Fibroblast of villous mesenchyme (primary cell): ENCODE results near the gene PCAT6. TPM values are rescaled to one million over a fixed set of nuclear protein-coding genes. Genes with fewer than 3 reads are reported as not detected.

Experiments
- DNase-seq: peaks from one replicate; pipeline ENCODE4 v3.0.0-alpha.2; 2010; ENCODE audit warnings: low read depth
- H3K4me3 ChIP-seq: 2 replicates; pipeline ENCODE4 v1.5.1; 2011; ENCODE audit warnings: low read depth, mild to moderate bottlenecking, low read length
- total RNA-seq: library from RNA; depleted of rRNA; stranded (reverse); fragments of >200 nt; gene quantifications from 2 replicates; pipeline ENCODE4 v1.2.3, GENCODE V29; 2012
- TF ChIP-seq, protein P1 (sequence below): IDR thresholded peaks from 2 replicates; pipeline ENCODE4 v1.5.1; 2012; ENCODE audit warnings: low read depth, mild to moderate bottlenecking, low read length; ENCODE audit not compliant: insufficient read depth

The PCAT6 gene
- total RNA-seq, 1 donor, result not detected

DNA sequence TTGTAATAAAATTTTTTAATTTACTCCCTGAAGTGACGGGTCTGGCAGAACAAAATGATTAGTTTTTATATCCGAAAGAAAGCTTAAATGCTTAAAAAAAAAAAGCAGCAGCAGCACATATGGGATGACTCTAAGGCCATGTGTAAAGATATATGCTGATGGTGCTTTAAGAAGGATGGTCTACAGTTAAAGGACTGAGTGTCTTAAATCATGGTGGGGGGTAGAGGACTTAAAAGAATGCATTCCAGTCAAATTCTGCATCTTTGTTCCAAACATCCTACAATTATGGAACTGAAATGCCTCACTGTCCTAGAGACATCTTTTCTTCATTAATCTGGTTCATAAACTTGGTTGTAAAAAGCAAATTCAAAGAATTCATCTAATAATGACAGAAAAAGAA lies 9.6 kb upstream of the PCAT6 start:
- H3K4me3 ChIP-seq, result no peak overlapping the region
- DNase-seq, result no peak
- TF ChIP-seq, protein P1, sequence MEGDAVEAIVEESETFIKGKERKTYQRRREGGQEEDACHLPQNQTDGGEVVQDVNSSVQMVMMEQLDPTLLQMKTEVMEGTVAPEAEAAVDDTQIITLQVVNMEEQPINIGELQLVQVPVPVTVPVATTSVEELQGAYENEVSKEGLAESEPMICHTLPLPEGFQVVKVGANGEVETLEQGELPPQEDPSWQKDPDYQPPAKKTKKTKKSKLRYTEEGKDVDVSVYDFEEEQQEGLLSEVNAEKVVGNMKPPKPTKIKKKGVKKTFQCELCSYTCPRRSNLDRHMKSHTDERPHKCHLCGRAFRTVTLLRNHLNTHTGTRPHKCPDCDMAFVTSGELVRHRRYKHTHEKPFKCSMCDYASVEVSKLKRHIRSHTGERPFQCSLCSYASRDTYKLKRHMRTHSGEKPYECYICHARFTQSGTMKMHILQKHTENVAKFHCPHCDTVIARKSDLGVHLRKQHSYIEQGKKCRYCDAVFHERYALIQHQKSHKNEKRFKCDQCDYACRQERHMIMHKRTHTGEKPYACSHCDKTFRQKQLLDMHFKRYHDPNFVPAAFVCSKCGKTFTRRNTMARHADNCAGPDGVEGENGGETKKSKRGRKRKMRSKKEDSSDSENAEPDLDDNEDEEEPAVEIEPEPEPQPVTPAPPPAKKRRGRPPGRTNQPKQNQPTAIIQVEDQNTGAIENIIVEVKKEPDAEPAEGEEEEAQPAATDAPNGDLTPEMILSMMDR, result no peak

DNA sequence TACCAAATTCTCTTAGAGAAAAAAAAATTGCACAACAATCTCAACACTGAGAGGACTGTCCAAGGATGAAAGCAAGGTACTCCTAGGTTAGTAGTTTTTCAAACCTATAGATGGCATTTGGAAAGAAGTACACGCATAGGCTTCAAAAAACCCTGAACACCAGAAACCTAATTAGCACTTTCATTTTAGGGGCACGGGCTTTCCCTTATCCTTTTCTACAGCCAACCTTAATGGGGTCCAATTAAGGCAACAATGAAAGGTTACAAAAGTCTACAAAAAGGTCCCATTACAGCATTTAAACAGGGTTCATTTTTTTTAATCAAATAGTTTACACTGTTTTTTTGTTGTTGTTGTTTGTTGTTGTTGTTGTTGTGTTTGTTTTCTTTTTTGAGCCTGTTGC lies 8.7 kb upstream of the PCAT6 start:
- DNase-seq, result no peak
- no peak overlapping the region for H3K4me3 ChIP-seq
- TF ChIP-seq, protein P1, result no peak

DNA sequence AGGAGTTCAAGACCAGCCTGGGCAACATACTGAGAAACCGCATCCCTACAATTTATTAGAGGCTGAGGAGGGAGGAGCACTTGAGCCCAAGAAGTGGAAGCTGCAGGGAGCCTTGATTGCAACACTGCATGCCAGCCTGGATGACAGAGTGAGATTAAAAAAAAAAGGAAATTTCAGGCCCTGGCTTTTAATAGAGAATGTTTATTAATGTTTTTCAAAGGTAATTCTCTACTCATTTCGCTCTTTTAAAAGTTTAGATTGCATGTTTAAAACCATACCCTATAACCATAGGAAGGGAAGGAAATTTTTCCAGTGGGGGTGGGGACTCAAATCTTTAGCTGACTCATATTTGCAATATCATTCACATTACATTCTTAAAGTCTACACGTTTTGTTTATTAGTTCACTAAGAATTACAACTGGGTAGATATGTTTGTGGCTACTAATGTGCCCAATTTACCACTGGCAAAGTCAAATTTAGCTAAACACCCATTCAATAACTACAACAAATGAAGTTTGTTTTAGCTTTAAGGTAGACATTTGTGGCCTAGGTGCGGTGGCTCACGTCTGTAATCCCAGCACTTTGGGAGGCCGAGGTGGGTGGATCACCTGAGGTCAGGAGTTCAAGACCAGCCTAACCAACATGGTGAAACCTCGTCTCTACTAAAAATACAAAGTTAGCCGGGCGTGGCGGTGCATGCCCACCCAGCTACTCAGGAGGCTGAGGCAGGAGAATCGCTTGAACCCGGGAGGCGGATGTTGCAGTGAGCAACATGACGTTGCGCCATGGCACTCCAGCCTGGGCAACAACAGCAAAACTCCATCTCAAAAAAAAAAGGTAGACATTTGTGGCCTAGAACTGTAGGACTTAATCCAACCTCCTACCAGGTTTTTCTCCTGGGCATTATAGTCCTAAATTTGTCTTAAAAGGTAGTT lies 7.5 kb upstream of the PCAT6 start:
- TF ChIP-seq, protein P1, result no peak
- peak; percentile 58 for DNase-seq
- no peak overlapping the region for H3K4me3 ChIP-seq

DNA sequence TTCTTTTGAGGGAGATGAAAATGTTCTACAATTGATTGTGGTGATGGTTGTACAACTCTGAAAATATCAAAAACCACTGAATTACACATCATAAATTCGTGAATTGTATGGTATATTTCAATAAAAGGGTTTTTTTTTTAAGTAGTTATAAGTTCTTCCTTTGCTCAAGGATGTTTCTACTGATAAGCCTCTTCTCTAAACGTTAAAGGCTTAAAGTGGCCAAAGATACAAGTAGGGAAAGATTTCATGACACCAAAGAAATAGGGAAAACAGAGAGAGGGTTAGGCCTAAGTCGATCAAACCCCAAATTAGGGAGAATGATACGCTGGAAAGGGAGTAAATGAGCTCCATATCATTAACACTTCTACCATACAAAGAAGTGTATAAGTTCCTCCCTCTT lies 6.6 kb upstream of the PCAT6 start:
- TF ChIP-seq, protein P1, result no peak
- no peak for DNase-seq
- H3K4me3 ChIP-seq, result no peak overlapping the region

DNA sequence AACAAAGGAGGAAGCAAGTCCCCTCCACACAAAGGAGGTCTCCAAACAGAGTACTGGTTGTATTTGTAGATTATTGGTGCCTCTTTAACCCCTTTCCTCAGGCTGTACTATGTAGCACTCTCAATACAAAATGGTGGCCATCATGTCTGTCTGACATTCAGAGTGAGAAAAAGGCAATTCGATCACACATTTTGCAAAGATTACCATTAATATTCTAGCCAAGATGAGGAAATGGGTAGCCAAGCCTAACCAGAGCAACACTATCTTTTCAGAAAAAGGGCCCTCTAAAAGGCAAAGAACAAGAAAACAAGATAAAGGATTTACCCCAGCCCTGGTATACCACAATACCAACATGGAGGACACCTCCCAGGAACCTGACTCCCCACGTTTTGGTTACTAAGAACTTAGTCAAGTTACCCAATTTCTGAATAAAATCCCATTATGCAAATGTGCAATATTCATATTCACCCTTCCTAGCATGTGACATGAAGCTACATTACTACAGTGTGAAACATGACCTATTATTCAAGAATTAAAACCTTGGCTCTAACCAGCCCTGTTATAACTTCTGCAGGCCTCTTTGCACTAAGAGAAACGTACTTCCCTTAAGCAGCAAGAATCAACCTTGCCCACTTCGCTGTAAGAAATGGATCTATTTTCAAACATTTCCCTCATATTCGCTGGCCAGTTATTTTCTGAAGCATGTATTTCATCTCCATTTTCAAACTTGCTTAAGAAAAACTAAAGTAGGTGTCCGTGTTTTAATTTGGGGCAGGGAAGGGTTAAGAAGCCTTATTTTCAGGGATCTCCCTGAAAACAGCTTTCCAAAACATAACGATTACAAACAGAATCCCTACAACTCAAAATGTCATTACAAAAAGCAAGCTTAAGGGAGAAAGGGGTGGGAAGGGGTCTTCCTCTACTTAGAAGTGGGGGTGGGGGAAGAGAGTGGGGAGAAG lies 4.6 kb upstream of the PCAT6 start:
- H3K4me3 ChIP-seq, result peak overlapping the region; percentile 92
- TF ChIP-seq, protein P1, result no peak
- no peak for DNase-seq

DNA sequence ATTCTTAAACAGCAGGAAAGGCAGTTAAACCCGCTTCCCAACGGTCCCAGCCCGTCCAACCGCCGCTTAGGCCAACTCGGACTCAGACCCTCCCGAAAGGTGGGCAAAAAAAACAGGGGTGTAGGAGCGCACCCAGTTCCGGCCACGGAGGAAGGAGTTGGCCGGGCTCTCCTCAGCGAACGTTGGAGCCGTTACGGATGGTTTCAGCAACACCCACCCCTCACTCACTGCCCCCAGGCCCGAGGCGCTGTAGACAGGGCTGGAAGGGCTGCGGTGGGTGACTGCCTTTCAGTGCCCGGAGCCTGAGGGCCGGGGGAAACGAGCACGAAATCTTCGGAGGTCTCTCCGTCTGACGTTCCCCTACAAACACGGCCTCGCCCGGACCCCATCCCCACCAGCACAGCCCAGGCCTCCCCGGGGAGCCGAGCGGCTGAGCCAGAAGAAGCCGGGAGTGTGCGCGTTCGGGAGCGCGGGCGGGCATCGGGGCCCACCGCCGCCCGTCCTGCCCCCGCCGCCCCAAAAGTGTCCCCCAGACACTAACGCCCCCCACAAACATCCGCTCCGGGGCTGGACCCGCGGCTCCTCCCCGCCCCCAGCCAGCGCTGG lies 3.8 kb upstream of the PCAT6 start:
- DNase-seq, result peak; percentile 31
- TF ChIP-seq, protein P1, result no peak
- peak overlapping the region; percentile 92 for H3K4me3 ChIP-seq
